Measurements from ENCODE around the gene STXBP5. TPM values are rescaled to one million over a fixed set of nuclear protein-coding genes. Genes with fewer than 3 reads are reported as not detected.

STXBP5 gene
- total and polyA plus RNA-seq, 2 of the 4 experiments (the other 2 are of a cell fraction): 13.2 to 46.4 TPM

- TF ChIP-seq MAFK (IDR thresholded peaks at IDR 0.05; ENCODE audit: low read depth, low read length): no peak
Measured at GRCh38 chr6:147285087-147285855, 81.1 kb downstream of the STXBP5 start (continued).

DNA sequence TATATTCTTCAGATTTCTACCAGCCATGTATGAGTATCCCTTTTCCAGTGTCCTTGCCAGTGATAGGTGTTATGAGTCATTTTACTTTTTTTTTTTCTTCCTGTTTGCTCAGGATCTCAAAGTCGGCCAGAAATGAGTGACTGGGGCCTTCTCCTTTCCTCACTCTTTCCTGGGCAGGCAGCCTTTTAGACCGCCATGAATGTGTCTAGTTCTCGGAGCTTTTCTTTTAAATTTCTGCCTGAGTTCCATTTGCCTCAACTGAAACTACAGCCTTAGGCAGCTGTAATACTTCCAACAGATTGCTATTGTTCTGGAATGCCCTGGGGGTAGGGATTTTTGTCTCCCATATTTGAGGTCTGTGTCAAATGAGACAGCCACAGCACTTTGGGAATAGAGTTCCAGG, 83.7 kb downstream of the STXBP5 start:
- Histone ChIP-seq H2AFZ (replicated peaks; ENCODE audit: low read length, poor library complexity) (no peak overlapping the region), H3K27ac (ENCODE audit: insufficient read depth, low read length) (no peak overlapping the region), H3K9me3 (ENCODE audit: control insufficient read depth, insufficient read depth, low read length) (no peaks in the 10 kb centered on the region), H2BK15ac (ENCODE audit: low read depth, low read length) (no peak overlapping the region), H2BK120ac (ENCODE audit: low read depth, low read length) (no peak overlapping the region), H4K91ac (ENCODE audit: insufficient read depth, low read depth, low read length) (no peak overlapping the region), H2BK20ac (ENCODE audit: low read depth, low read length) (no peak overlapping the region), H3K36me3 (ENCODE audit: control insufficient read depth, insufficient read depth, low read length) (peaks cover 6% of the 10 kb centered on the region), H4K8ac (ENCODE audit: low read depth in 2 of 2, low read length in 2 of 2) (peak overlapping the region in 1 of 2 experiments; percentile 46; a peak in 1 of 4 replicates), H2BK5ac (ENCODE audit: low read depth, low read length, poor library complexity, severe bottlenecking) (peak overlapping the region; percentile 53), H3K27me3 (ENCODE audit: control insufficient read depth, insufficient read depth, low read length) (no peaks in the 10 kb centered on the region), H2AK9ac (replicated peaks; ENCODE audit: low read depth, low read length, poor library complexity) (no peak overlapping the region), H3K9me1 (ENCODE audit: insufficient read depth, low read length) (no peaks in the 10 kb centered on the region; the same call in 1 of the 2 replicates), H3K56ac (ENCODE audit: extremely low read depth, insufficient read depth, low read length) (no peak overlapping the region), H3K4ac (ENCODE audit: low read depth, low read length) (no peak overlapping the region), H4K5ac (ENCODE audit: low read depth, low read length) (peak overlapping the region; percentile 16; the same call in 1 of the 2 replicates), H3K79me1 (ENCODE audit: low read depth in 1 of 2, low read length in 2 of 2) (peaks cover 9 to 26% of the 10 kb centered on the region in 2 experiments), H3K18ac (ENCODE audit: low read depth, low read length) (0 out of 2 replicates have a peak overlapping the region, but pooled peaks have one; percentile 41), H3K9ac (ENCODE audit: low read depth, low read length) (no peak overlapping the region), H3K4me1 (ENCODE audit: control insufficient read depth, insufficient read depth, low read length) (peaks cover 5% of the 10 kb centered on the region), H3K14ac (replicated peaks; ENCODE audit: low read depth, low read length) (no peak overlapping the region; the same call in 1 of the 2 replicates), H3K4me3 (ENCODE audit: insufficient read depth, low read depth, low read length) (no peak overlapping the region), H3K23ac (ENCODE audit: low read depth, low read length) (no peak overlapping the region), H4K20me1 (ENCODE audit: insufficient read depth, low read length) (no peaks in the 10 kb centered on the region), H2AK5ac (ENCODE audit: low read depth, low read length) (no peak overlapping the region), H3K4me2 (ENCODE audit: low read depth, low read length) (peak overlapping the region; percentile 31; the same call in 1 of the 2 replicates)
- dilution Hi-C loops (cut with HindIII; ENCODE audit: low sequenced_read_pairs, unreplicated experiment): no loop called here
- in situ Hi-C loops (cut with MboI; ENCODE audit: low sequenced_read_pairs): loop anchor here (10.0 kb wide), 1 partner anchor 433 kb away; no protein-coding TSS in a partner anchor
- no TSS peak for BruUV-seq (replicated peaks)
- intact Hi-C loops (cut with micrococcal nuclease): no loop called here
- peak; percentile 69 for DNase-seq
- 0 out of 2 replicates have a peak, but pooled peaks have one; percentile 28 for TF ChIP-seq FOS (IDR thresholded peaks at IDR 0.05; ENCODE audit: low read depth, low read length)
- TF ChIP-seq, protein P1, sequence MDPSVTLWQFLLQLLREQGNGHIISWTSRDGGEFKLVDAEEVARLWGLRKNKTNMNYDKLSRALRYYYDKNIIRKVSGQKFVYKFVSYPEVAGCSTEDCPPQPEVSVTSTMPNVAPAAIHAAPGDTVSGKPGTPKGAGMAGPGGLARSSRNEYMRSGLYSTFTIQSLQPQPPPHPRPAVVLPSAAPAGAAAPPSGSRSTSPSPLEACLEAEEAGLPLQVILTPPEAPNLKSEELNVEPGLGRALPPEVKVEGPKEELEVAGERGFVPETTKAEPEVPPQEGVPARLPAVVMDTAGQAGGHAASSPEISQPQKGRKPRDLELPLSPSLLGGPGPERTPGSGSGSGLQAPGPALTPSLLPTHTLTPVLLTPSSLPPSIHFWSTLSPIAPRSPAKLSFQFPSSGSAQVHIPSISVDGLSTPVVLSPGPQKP (IDR thresholded peaks at IDR 0.05; ENCODE audit: borderline replicate concordance, low read depth, low read length): no peak
- WGBS, 2 experiments (ENCODE audit: extremely low coverage in 2 of 2, insufficient read length in 1 of 2): no CpG with 5 or more reads among the region's 3 CpGs
- CTCF ChIA-PET: interaction anchor here (0.6 to 1.4 kb wide), 9 partner anchors 26 to 1408 kb away, joined by 3 to 11 read pairs (median 3); no protein-coding TSS in a partner anchor
- POLR2A ChIA-PET (ENCODE audit: unreplicated experiment): no interaction called here
- ATAC-seq (ENCODE audit: low read depth): peak; percentile 42

Data from IMR-90 (cell line).